ENCODE measurements around the gene SLC25A42. TPM values are rescaled to one million over a fixed set of nuclear protein-coding genes. Genes with fewer than 3 reads are reported as not detected.

Gene SLC25A42
- total and polyA plus RNA-seq, 2 of the 13 experiments (the other 11 are each of a cell fraction or from before 2014, with no cell fraction given): 12.8 to 18.3 TPM

GRCh38 chr19:19098703-19099632 is 35.2 kb downstream of the SLC25A42 start (continued):
- no peak for TF ChIP-seq MATR3 (CRISPR knock-in tag; IDR thresholded peaks at IDR 0.05)
- no peak for TF ChIP-seq ZFP62 (CRISPR knock-in tag; IDR thresholded peaks at IDR 0.05)
- TF ChIP-seq ZNF143 (CRISPR knock-in tag; IDR thresholded peaks at IDR 0.05): no peak
- TF ChIP-seq ZFY (CRISPR knock-in tag; IDR thresholded peaks at IDR 0.05): peak; percentile 69
- no peak; the same call in 1 of the 2 replicates for TF ChIP-seq SRY (CRISPR knock-in tag; IDR thresholded peaks at IDR 0.05)
- TF ChIP-seq ATF2 (CRISPR knock-in tag; IDR thresholded peaks at IDR 0.05): peak; percentile 89; the same call in 1 of the 2 replicates
- TF ChIP-seq REST (IDR thresholded peaks at IDR 0.05; ENCODE audit: borderline replicate concordance in 1 of 2, low read depth in 1 of 2, low read length in 2 of 2): peak in 1 of 2 experiments; percentile 47; a peak in 1 of 4 replicates
- peak; percentile 53 for TF ChIP-seq TBX2 (CRISPR knock-in tag; IDR thresholded peaks at IDR 0.05; ENCODE audit: borderline replicate concordance)
- TF ChIP-seq ZNF782 (CRISPR knock-in tag; IDR thresholded peaks at IDR 0.05; ENCODE audit: borderline replicate concordance): no peak
- TF ChIP-seq USF2 (IDR thresholded peaks at IDR 0.05; ENCODE audit: low read depth, low read length): no peak
- TF ChIP-seq USF2 (CRISPR knock-in tag; IDR thresholded peaks at IDR 0.05; ENCODE audit: borderline replicate concordance): no peak; the same call in 1 of the 2 replicates
- peak; percentile 30; the same call in 1 of the 2 replicates for TF ChIP-seq KDM3A (CRISPR knock-in tag; IDR thresholded peaks at IDR 0.05; ENCODE audit: low read depth)
- no peak for TF ChIP-seq HNRNPK (IDR thresholded peaks at IDR 0.05; ENCODE audit: low read depth, low read length, poor library complexity, severe bottlenecking)
- TF ChIP-seq ZXDC (CRISPR knock-in tag; IDR thresholded peaks at IDR 0.05): no peak; the same call in 1 of the 2 replicates
- peak; percentile 47; the same call in 1 of the 2 replicates for TF ChIP-seq ZNF639 (CRISPR knock-in tag; conservative IDR thresholded peaks at IDR 0.05)

Data from HepG2 (cell line).